Prostate gland (tissue), 2 donors: ENCODE data around the gene EIF3K.

Experiments
- CTCF ChIP-seq, 4 experiments: fragments of 200-600 bp in 2 of 4; fragments of 450-650 bp in 2 of 4; sonication (generic) in 2 of 4; IDR thresholded peaks; 1 replicate in 3 of 4; 2 replicates in 1 of 4; pipeline ENCODE4 v1.5.1; 2016 to 2019; ENCODE audit warnings: antibody characterized with exemption in 4 of 4, mild to moderate bottlenecking in 2 of 4, moderate library complexity in 2 of 4
- POLR2AphosphoS5 ChIP-seq: sonication (generic); formaldehyde crosslinking; IDR thresholded peaks from one replicate; pipeline ENCODE4 v1.6.1; 2017; ENCODE audit warnings: antibody characterized with exemption

DNA sequence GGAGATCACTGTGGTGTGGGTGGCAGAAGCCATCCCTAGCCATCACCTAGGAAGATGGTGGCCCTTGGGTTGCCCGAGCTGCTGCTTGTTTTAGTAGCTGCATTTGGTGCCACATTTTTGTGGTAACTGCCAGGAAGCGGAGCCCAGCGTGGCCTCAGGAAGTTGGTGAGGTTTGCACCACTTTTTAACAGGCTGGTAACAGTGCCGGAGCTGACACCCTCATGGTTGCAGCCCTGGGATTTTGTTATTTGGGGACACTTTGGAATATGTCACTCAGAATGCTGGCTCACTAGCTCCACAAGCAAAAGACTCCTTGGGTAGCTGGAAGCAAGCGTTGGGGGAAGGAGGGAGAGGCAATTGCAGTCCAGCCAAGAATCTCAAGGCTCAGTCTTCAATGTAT, 50.6 kb downstream of the EIF3K start:
- TF ChIP-seq CTCF (IDR thresholded peaks at IDR 0.05), result no peak
- TF ChIP-seq POLR2AphosphoS5, result no peak
